ENCODE results near the gene WDR5.

The WDR5 gene

GRCh38 chr9:134188386-134189144, 52.7 kb downstream of the WDR5 start:
- no peak for DNase-seq (ENCODE audit: low spot score)

- DNase-seq (ENCODE audit: low spot score), result no peak
Observed at GRCh38 chr9:134189145-134189469, 53.2 kb downstream of the WDR5 start.

GRCh38 chr9:134189470-134190231, 53.8 kb downstream of the WDR5 start:
- DNase-seq (ENCODE audit: low spot score), result no peak

- DNase-seq (ENCODE audit: low spot score), result no peak
Observed at GRCh38 chr9:134190232-134191121, 54.6 kb downstream of the WDR5 start.

GRCh38 chr9:134191455-134192209, 55.8 kb downstream of the WDR5 start:
- no peak for DNase-seq (ENCODE audit: low spot score)

GRCh38 chr9:134192311-134192950, 56.5 kb downstream of the WDR5 start:
- DNase-seq (ENCODE audit: low spot score), result no peak

GRCh38 chr9:134192951-134193731, 57.3 kb downstream of the WDR5 start:
- no peak for DNase-seq (ENCODE audit: low spot score)

- DNase-seq (ENCODE audit: low spot score), result no peak
Observed at GRCh38 chr9:134193912-134194535, 58.1 kb downstream of the WDR5 start.

GRCh38 chr9:134195558-134195957, 59.7 kb downstream of the WDR5 start:
- no peak for DNase-seq (ENCODE audit: low spot score)

GRCh38 chr9:134196911-134197310, 61.0 kb downstream of the WDR5 start:
- no peak for DNase-seq (ENCODE audit: low spot score)

GRCh38 chr9:134198791-134199190, 62.9 kb downstream of the WDR5 start:
- no peak for DNase-seq (ENCODE audit: low spot score)

GRCh38 chr9:134200730-134201129, 64.8 kb downstream of the WDR5 start:
- DNase-seq (ENCODE audit: low spot score), result no peak

- DNase-seq (ENCODE audit: low spot score), result no peak
Observed at GRCh38 chr9:134203224-134203623, 67.3 kb downstream of the WDR5 start.

GRCh38 chr9:134204041-134204440, 68.2 kb downstream of the WDR5 start:
- DNase-seq (ENCODE audit: low spot score), result no peak

GRCh38 chr9:134204991-134205578, 69.2 kb downstream of the WDR5 start:
- DNase-seq (ENCODE audit: low spot score), result no peak

GRCh38 chr9:134205672-134206310, 69.9 kb downstream of the WDR5 start:
- no peak for DNase-seq (ENCODE audit: low spot score)

GRCh38 chr9:134206311-134207300, 70.7 kb downstream of the WDR5 start:
- no peak for DNase-seq (ENCODE audit: low spot score)

GRCh38 chr9:134208310-134208841, 72.5 kb downstream of the WDR5 start:
- no peak for DNase-seq (ENCODE audit: low spot score)
